GM18951 (cell line): ENCODE measurements around the gene PIK3R6.
"Not testable (repeated sequence)": the region's sequence is repeated elsewhere in the genome, so short reads cannot be mapped to it uniquely, and the experiment has no call there.

Experiments used
- POLR2A ChIP-seq: IDR thresholded peaks from 4 replicates; pipeline ENCODE4 v1.6.1; 2011; ENCODE audit warnings: mild to moderate bottlenecking; ENCODE audit not compliant: insufficient read length, insufficient read depth; ENCODE audit errors: extremely low read depth
- in situ Hi-C: fragments of 300-500 bp; cut with MboI; formaldehyde crosslinking; loops from one replicate; pipeline ENCODE4 v1.12.0; 2022; ENCODE audit warnings: low sequenced_read_pairs, mixed read lengths, inconsistent platforms; ENCODE audit not compliant: unreplicated experiment

Gene PIK3R6

GRCh38 chr17:8888704-8889302 is 21.3 kb upstream of the PIK3R6 start:
- TF ChIP-seq POLR2A: no peak
- in situ Hi-C loops: no loop called here

- in situ Hi-C loops: no loop called here
- no peak for TF ChIP-seq POLR2A
These were observed 20.6 kb upstream of the PIK3R6 start for GRCh38 chr17:8887834-8888703.

GRCh38 chr17:8887301-8887700 is 19.8 kb upstream of the PIK3R6 start:
- TF ChIP-seq POLR2A: no peak
- in situ Hi-C loops: no loop called here

GRCh38 chr17:8885967-8886684 is 18.7 kb upstream of the PIK3R6 start:
- in situ Hi-C loops: no loop called here
- TF ChIP-seq POLR2A: no peak

GRCh38 chr17:8885163-8885966 is 17.9 kb upstream of the PIK3R6 start:
- in situ Hi-C loops: not testable (repeated sequence)

- in situ Hi-C loops: no loop called here
- TF ChIP-seq POLR2A: no peak
These were observed 17.0 kb upstream of the PIK3R6 start for GRCh38 chr17:8884336-8884990.

GRCh38 chr17:8883353-8883752 is 15.9 kb upstream of the PIK3R6 start:
- no peak for TF ChIP-seq POLR2A
- in situ Hi-C loops: no loop called here

- TF ChIP-seq POLR2A: no peak
- in situ Hi-C loops: no loop called here
These were observed 14.1 kb upstream of the PIK3R6 start for GRCh38 chr17:8881606-8882005.

- no peak for TF ChIP-seq POLR2A
- in situ Hi-C loops: no loop called here
These were observed 13.0 kb upstream of the PIK3R6 start for GRCh38 chr17:8880466-8880865.

- no peak for TF ChIP-seq POLR2A
- in situ Hi-C loops: no loop called here
These were observed 11.9 kb upstream of the PIK3R6 start for GRCh38 chr17:8879410-8879809.

- TF ChIP-seq POLR2A: no peak
- in situ Hi-C loops: no loop called here
These were observed 10.5 kb upstream of the PIK3R6 start for GRCh38 chr17:8877984-8878383.

GRCh38 chr17:8875957-8876356 is 8.5 kb upstream of the PIK3R6 start:
- no peak for TF ChIP-seq POLR2A
- in situ Hi-C loops: no loop called here
